Breast epithelium (tissue), 3 donors: Measurements from ENCODE around the gene RFX8.

Source experiments
- POLR2AphosphoS5 ChIP-seq, 3 donors: sonication (generic); formaldehyde crosslinking; IDR thresholded peaks; one replicate each; pipeline ENCODE4 v1.6.1; 2017; ENCODE audit warnings: antibody characterized with exemption in 3 of 3
- TF ChIP-seq, protein P1 (sequence below), 3 donors: fragments of 450-650 bp; IDR thresholded peaks; one replicate each; pipeline ENCODE4 v1.5.1; 2016 to 2017; ENCODE audit warnings: antibody characterized with exemption in 3 of 3, mild to moderate bottlenecking in 3 of 3, moderate library complexity in 3 of 3

DNA sequence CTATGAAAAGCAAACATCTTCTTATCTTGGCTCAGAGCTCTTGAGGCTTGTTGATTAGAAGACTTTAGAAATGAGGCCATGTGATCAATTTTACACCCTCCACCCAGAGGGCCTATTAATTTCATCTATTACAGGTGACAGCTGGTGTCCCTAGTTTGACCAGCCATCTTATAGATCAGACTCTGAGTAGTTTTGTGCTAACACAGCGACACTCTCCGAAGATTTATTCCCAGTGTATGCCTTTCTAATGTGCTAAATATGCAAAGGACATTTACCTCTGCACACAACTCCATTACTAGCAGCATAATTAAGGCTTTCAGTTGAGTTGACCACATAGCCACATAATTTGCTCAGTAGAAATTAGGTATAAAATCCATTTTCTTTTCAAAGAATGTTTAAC is 2.6 kb upstream of the RFX8 start:
- no peak for TF ChIP-seq POLR2AphosphoS5 (IDR thresholded peaks at IDR 0.05)
- TF ChIP-seq, protein P1, sequence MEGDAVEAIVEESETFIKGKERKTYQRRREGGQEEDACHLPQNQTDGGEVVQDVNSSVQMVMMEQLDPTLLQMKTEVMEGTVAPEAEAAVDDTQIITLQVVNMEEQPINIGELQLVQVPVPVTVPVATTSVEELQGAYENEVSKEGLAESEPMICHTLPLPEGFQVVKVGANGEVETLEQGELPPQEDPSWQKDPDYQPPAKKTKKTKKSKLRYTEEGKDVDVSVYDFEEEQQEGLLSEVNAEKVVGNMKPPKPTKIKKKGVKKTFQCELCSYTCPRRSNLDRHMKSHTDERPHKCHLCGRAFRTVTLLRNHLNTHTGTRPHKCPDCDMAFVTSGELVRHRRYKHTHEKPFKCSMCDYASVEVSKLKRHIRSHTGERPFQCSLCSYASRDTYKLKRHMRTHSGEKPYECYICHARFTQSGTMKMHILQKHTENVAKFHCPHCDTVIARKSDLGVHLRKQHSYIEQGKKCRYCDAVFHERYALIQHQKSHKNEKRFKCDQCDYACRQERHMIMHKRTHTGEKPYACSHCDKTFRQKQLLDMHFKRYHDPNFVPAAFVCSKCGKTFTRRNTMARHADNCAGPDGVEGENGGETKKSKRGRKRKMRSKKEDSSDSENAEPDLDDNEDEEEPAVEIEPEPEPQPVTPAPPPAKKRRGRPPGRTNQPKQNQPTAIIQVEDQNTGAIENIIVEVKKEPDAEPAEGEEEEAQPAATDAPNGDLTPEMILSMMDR (IDR thresholded peaks at IDR 0.05) = no peak
